ENCODE data around the gene PCDHGA8.

- peak; percentile 20; the same call in 1 of the 2 replicates for TF ChIP-seq CTCF (IDR thresholded peaks at IDR 0.05)
- TF ChIP-seq POLR2AphosphoS5 (IDR thresholded peaks at IDR 0.05; ENCODE audit: low read depth, low read length), result no peak
- TF ChIP-seq REST (IDR thresholded peaks at IDR 0.05; ENCODE audit: insufficient read depth in 1 of 2, low read depth in 2 of 2, low read length in 1 of 2), result no peak
- TF ChIP-seq SIN3A (IDR thresholded peaks at IDR 0.05; ENCODE audit: borderline replicate concordance, insufficient read depth, low read depth, low read length), result no peak
- no peak for TF ChIP-seq TCF7L2 (IDR thresholded peaks at IDR 0.05; ENCODE audit: low read depth, low read length)
These were observed 10.3 kb downstream of the PCDHGA8 start, which contains the start of gene PCDHGA9 for GRCh38 chr5:141402553-141403243.

Measured in Panc1 (cell line).